Astrocyte (in vitro differentiated cells and primary cell): ENCODE results near the gene LRRC45. TPM values are rescaled to one million over a fixed set of nuclear protein-coding genes. Genes with fewer than 3 reads are reported as not detected.

Experiments
- DNase-seq: peaks from one replicate; pipeline ENCODE4 v3.0.0-alpha.2; 2010; ENCODE audit warnings: low read depth
- FAIRE-seq: peaks from 2 replicates; lab custom pipeline; 2011; peaks lifted over from hg19 to GRCh38; lab: Jason Lieb, UNC
- H2AFZ ChIP-seq: 2 replicates; pipeline ENCODE4 v1.6.0; 2012; ENCODE audit warnings: low read depth, low read length, inconsistent platforms
- H3K27ac ChIP-seq: 2 replicates; pipeline ENCODE4 v1.5.1; 2011; ENCODE audit warnings: low read depth, low read length, inconsistent platforms
- H3K27me3 ChIP-seq: 2 replicates; pipeline ENCODE4 v1.6.0; 2011; ENCODE audit warnings: low read length, inconsistent platforms; ENCODE audit not compliant: insufficient read depth
- H3K36me3 ChIP-seq: 2 replicates; pipeline ENCODE4 v1.5.1; 2011; ENCODE audit warnings: low read length, inconsistent platforms; ENCODE audit not compliant: insufficient read depth
- H3K4me1 ChIP-seq: 2 replicates; pipeline ENCODE4 v1.5.1; 2011; ENCODE audit warnings: low read length, inconsistent platforms; ENCODE audit not compliant: insufficient read depth
- H3K4me2 ChIP-seq: 2 replicates; pipeline ENCODE4 v1.6.0; 2012; ENCODE audit warnings: low read length, inconsistent platforms
- H3K4me3 ChIP-seq: 2 replicates; pipeline ENCODE4 v1.5.1; 2011; ENCODE audit warnings: low read depth, mild to moderate bottlenecking, low read length, inconsistent platforms; ENCODE audit not compliant: insufficient read depth
- H3K79me2 ChIP-seq: 2 replicates; pipeline ENCODE4 v1.6.0; 2012; ENCODE audit warnings: mild to moderate bottlenecking, low read length, inconsistent platforms; ENCODE audit not compliant: insufficient read depth
- H3K9ac ChIP-seq: 2 replicates; pipeline ENCODE4 v1.6.0; 2012; ENCODE audit warnings: mild to moderate bottlenecking, low read length, inconsistent platforms
- H3K9me3 ChIP-seq: 2 replicates; pipeline ENCODE4 v1.5.1; 2012; ENCODE audit warnings: low read depth, mild to moderate bottlenecking, low read length, inconsistent platforms; ENCODE audit not compliant: insufficient read depth
- H4K20me1 ChIP-seq: 2 replicates; pipeline ENCODE4 v1.6.0; 2012; ENCODE audit warnings: low read length, inconsistent platforms; ENCODE audit not compliant: insufficient read depth
- H3K27ac Mint-ChIP-seq: one replicate; pipeline ENCODE4 v1.8.0; 2021; ENCODE audit warnings: mild to moderate bottlenecking, mixed read lengths; ENCODE audit not compliant: unreplicated experiment
- H3K27me3 Mint-ChIP-seq: one replicate; pipeline ENCODE4 v1.8.0; 2021; ENCODE audit warnings: low read depth, mixed read lengths; ENCODE audit not compliant: unreplicated experiment
- H3K36me3 Mint-ChIP-seq: one replicate; pipeline ENCODE4 v1.8.0; 2021; ENCODE audit warnings: low read depth, mixed read lengths; ENCODE audit not compliant: unreplicated experiment
- H3K4me1 Mint-ChIP-seq: one replicate; pipeline ENCODE4 v1.8.0; 2021; ENCODE audit warnings: low read depth, mixed read lengths; ENCODE audit not compliant: unreplicated experiment
- H3K4me3 Mint-ChIP-seq: one replicate; pipeline ENCODE4 v1.8.0; 2021; ENCODE audit warnings: mild to moderate bottlenecking, moderate library complexity, mixed read lengths; ENCODE audit not compliant: unreplicated experiment
- H3K9me3 Mint-ChIP-seq: one replicate; pipeline ENCODE4 v1.8.0; 2021; ENCODE audit warnings: mild to moderate bottlenecking, mixed read lengths; ENCODE audit not compliant: unreplicated experiment
- CTCF ChIP-seq: IDR thresholded peaks from 2 replicates; pipeline ENCODE4 v1.5.1; 2011; ENCODE audit warnings: low read depth, mild to moderate bottlenecking, inconsistent platforms, low read length, moderate library complexity; ENCODE audit not compliant: insufficient read depth
- EZH2 ChIP-seq: IDR thresholded peaks from 2 replicates; pipeline ENCODE4 v1.6.1; 2012; ENCODE audit warnings: mild to moderate bottlenecking, low read length, inconsistent platforms; ENCODE audit not compliant: insufficient read depth
- total RNA-seq: library from RNA; stranded (reverse); gene quantifications from 2 replicates; pipeline ENCODE4 v1.2.1, GENCODE V29; 2021

The LRRC45 gene
- total RNA-seq, 1 donor from 2014 or later, result 6.6 TPM

GRCh38 chr17:82063424-82064415 is 40.6 kb downstream of the LRRC45 start:
- H3K4me3 ChIP-seq, result no peak overlapping the region
- Mint-ChIP-seq H3K27ac (no peak overlapping the region), H3K9me3 (no peaks in the 10 kb centered on the region), H3K27me3 (no peaks in the 10 kb centered on the region), H3K4me1 (no peaks in the 10 kb centered on the region), H3K4me3 (peak overlapping the region; percentile 76), H3K36me3 (peaks cover 3% of the 10 kb centered on the region)
- no peak overlapping the region for H2AFZ ChIP-seq
- H3K9me3 ChIP-seq, result no peaks in the 10 kb centered on the region
- peaks cover 31% of the 10 kb centered on the region for H4K20me1 ChIP-seq
- TF ChIP-seq EZH2, result no peak
- TF ChIP-seq CTCF, result no peak
- H3K36me3 ChIP-seq, result peaks cover 2% of the 10 kb centered on the region
- peak overlapping the region; percentile 92 for H3K9ac ChIP-seq
- peak overlapping the region; percentile 96 for H3K4me2 ChIP-seq
- DNase-seq (no peak), FAIRE-seq (no peak)
- no peak overlapping the region for H3K27ac ChIP-seq
- H3K79me2 ChIP-seq, result peaks cover 30% of the 10 kb centered on the region
- peaks cover 12% of the 10 kb centered on the region for H3K4me1 ChIP-seq
- no peaks in the 10 kb centered on the region for H3K27me3 ChIP-seq

- no peaks in the 10 kb centered on the region for H3K9me3 ChIP-seq
- Mint-ChIP-seq H3K4me3 (peak overlapping the region; percentile 76), H3K27me3 (no peaks in the 10 kb centered on the region), H3K9me3 (no peaks in the 10 kb centered on the region), H3K4me1 (no peaks in the 10 kb centered on the region), H3K27ac (no peak overlapping the region), H3K36me3 (peaks cover 3% of the 10 kb centered on the region)
- H3K4me1 ChIP-seq, result peaks cover 12% of the 10 kb centered on the region
- TF ChIP-seq CTCF (no peak), EZH2 (no peak)
- H3K4me3 ChIP-seq, result peak overlapping the region; percentile 71
- H4K20me1 ChIP-seq, result peaks cover 24% of the 10 kb centered on the region
- peaks cover 2% of the 10 kb centered on the region for H3K36me3 ChIP-seq
- peak overlapping the region; percentile 33 for H3K27ac ChIP-seq
- H2AFZ ChIP-seq, result peak overlapping the region; percentile 66
- peak overlapping the region; percentile 92 for H3K9ac ChIP-seq
- FAIRE-seq (no peak), DNase-seq (no peak)
- H3K79me2 ChIP-seq, result peaks cover 30% of the 10 kb centered on the region
- peak overlapping the region; percentile 96 for H3K4me2 ChIP-seq
- no peaks in the 10 kb centered on the region for H3K27me3 ChIP-seq
Observed at GRCh38 chr17:82064433-82065192, 41.5 kb downstream of the LRRC45 start.
